IMR-90 (cell line): Measurements from ENCODE around the gene DDX42. TPM values are rescaled to one million over a fixed set of nuclear protein-coding genes. Genes with fewer than 3 reads are reported as not detected.

Experiments
- ATAC-seq: fragments of 200-7000 bp; cut with Tn5 transposase; 2 replicates; pipeline ENCODE4 v1.9.1; 2020; ENCODE audit warnings: low read depth, mild to moderate bottlenecking, moderate library complexity
- BruUV-seq: library from RNA; stranded (reverse); fragments of 400-500 nt; replicated peaks from 2 replicates; lab custom pipeline; 2021; lab: Mats Ljungman, UMichigan
- CTCF ChIA-PET: fragments of 300-600 bp; formaldehyde crosslinking; extraction: SDS; loops from one replicate; lab custom pipeline; 2021; ENCODE audit warnings: antibody characterized with exemption; lab: Yijun Ruan, JAX
- POLR2A ChIA-PET: fragments of 300-600 bp; sonication (Branson Sonifier 250); formaldehyde crosslinking; loops from one replicate; lab custom pipeline; 2022; ENCODE audit warnings: antibody characterized with exemption; ENCODE audit not compliant: unreplicated experiment; lab: Charles Lee
- DNase-seq: peaks from one replicate; pipeline ENCODE4 v3.0.0; 2013
- H2AFZ ChIP-seq: replicated peaks from 2 replicates; pipeline ENCODE3; 2013; ENCODE audit warnings: low read length, mild to moderate bottlenecking; ENCODE audit not compliant: poor library complexity
- H2AK5ac ChIP-seq: 2 replicates; pipeline ENCODE4 v1.6.1; 2013; ENCODE audit warnings: low read depth, low read length, inconsistent platforms
- H2AK9ac ChIP-seq: replicated peaks from 2 replicates; pipeline ENCODE3; 2013; ENCODE audit warnings: mild to moderate bottlenecking, low read depth, low read length, moderate library complexity; ENCODE audit not compliant: poor library complexity
- H2BK120ac ChIP-seq: 2 replicates; pipeline ENCODE4 v1.6.1; 2013; ENCODE audit warnings: low read depth, low read length, inconsistent platforms
- H2BK15ac ChIP-seq: 3 replicates; pipeline ENCODE4 v1.6.1; 2013; ENCODE audit warnings: low read depth, low read length, inconsistent platforms
- H2BK20ac ChIP-seq: 2 replicates; pipeline ENCODE4 v1.6.1; 2013; ENCODE audit warnings: low read depth, mild to moderate bottlenecking, inconsistent platforms, low read length, moderate library complexity
- H2BK5ac ChIP-seq: 2 replicates; pipeline ENCODE4 v1.6.1; 2013; ENCODE audit warnings: mild to moderate bottlenecking, low read depth, low read length, inconsistent platforms; ENCODE audit not compliant: poor library complexity, severe bottlenecking
- H3K14ac ChIP-seq: replicated peaks from 2 replicates; pipeline ENCODE4 v1.6.1; 2013; ENCODE audit warnings: low read depth, low read length, inconsistent platforms
- H3K18ac ChIP-seq: 2 replicates; pipeline ENCODE4 v1.6.1; 2013; ENCODE audit warnings: low read depth, low read length, control low read depth
- H3K23ac ChIP-seq: 2 replicates; pipeline ENCODE4 v1.6.1; 2013; ENCODE audit warnings: low read depth, low read length, inconsistent platforms
- H3K27ac ChIP-seq: 2 replicates; pipeline ENCODE4 v1.5.1; 2013; ENCODE audit warnings: mild to moderate bottlenecking, control low read depth, low read length; ENCODE audit not compliant: insufficient read depth
- H3K27me3 ChIP-seq: 2 replicates; pipeline ENCODE4 v1.6.1; 2013; ENCODE audit warnings: low read length; ENCODE audit not compliant: control insufficient read depth, insufficient read depth
- H3K36me3 ChIP-seq: 2 replicates; pipeline ENCODE4 v1.6.1; 2013; ENCODE audit warnings: low read length, mixed read lengths; ENCODE audit not compliant: control insufficient read depth, insufficient read depth
- H3K4ac ChIP-seq: 2 replicates; pipeline ENCODE4 v1.6.1; 2013; ENCODE audit warnings: low read depth, low read length, inconsistent platforms
- H3K4me1 ChIP-seq: 2 replicates; pipeline ENCODE4 v1.6.1; 2013; ENCODE audit warnings: low read length, mixed read lengths; ENCODE audit not compliant: control insufficient read depth, insufficient read depth
- H3K4me2 ChIP-seq: 2 replicates; pipeline ENCODE4 v1.6.1; 2013; ENCODE audit warnings: low read depth, mild to moderate bottlenecking, control low read depth, low read length, moderate library complexity
- H3K4me3 ChIP-seq: 2 replicates; pipeline ENCODE4 v1.5.1; 2013; ENCODE audit warnings: low read depth, mild to moderate bottlenecking, control low read depth, low read length, moderate library complexity; ENCODE audit not compliant: insufficient read depth
- H3K56ac ChIP-seq: 2 replicates; pipeline ENCODE4 v1.6.1; 2013; ENCODE audit warnings: low read length, inconsistent platforms; ENCODE audit not compliant: insufficient read depth; ENCODE audit errors: extremely low read depth
- H3K79me1 ChIP-seq, 2 experiments: 2 replicates each; pipeline ENCODE4 v1.6.1; 2013; ENCODE audit warnings: low read length in 2 of 2, inconsistent platforms in 1 of 2, low read depth in 1 of 2
- H3K9ac ChIP-seq: 2 replicates; pipeline ENCODE4 v1.6.1; 2013; ENCODE audit warnings: low read depth, low read length, control low read depth
- H3K9me1 ChIP-seq: 2 replicates; pipeline ENCODE4 v1.6.1; 2013; ENCODE audit warnings: low read length, inconsistent platforms; ENCODE audit not compliant: insufficient read depth
- H3K9me3 ChIP-seq: 2 replicates; pipeline ENCODE4 v1.6.1; 2013; ENCODE audit warnings: low read length; ENCODE audit not compliant: control insufficient read depth, insufficient read depth
- H4K20me1 ChIP-seq: 2 replicates; pipeline ENCODE4 v1.6.1; 2013; ENCODE audit warnings: low read length, inconsistent platforms; ENCODE audit not compliant: insufficient read depth
- H4K5ac ChIP-seq: 2 replicates; pipeline ENCODE4 v1.6.1; 2013; ENCODE audit warnings: mild to moderate bottlenecking, low read depth, low read length, control low read depth
- H4K8ac ChIP-seq, 2 experiments: 2 replicates each; pipeline ENCODE4 v1.6.1; 2013; ENCODE audit warnings: low read depth in 2 of 2, low read length in 2 of 2, control low read depth in 1 of 2, inconsistent platforms in 1 of 2
- H4K91ac ChIP-seq: 2 replicates; pipeline ENCODE4 v1.6.1; 2013; ENCODE audit warnings: low read depth, low read length, inconsistent platforms; ENCODE audit not compliant: insufficient read depth
- BHLHE40 ChIP-seq: fragments of 150-350 bp; IDR thresholded peaks from 2 replicates; pipeline ENCODE4 v1.6.1; 2016; ENCODE audit warnings: mild to moderate bottlenecking, low read depth, low read length
- CEBPB ChIP-seq: IDR thresholded peaks from 2 replicates; pipeline ENCODE4 v1.6.1; 2012; ENCODE audit warnings: low read depth, low read length, improper control_type of control experiment
- CHD1 ChIP-seq: IDR thresholded peaks from 2 replicates; pipeline ENCODE4 v1.6.1; 2012; ENCODE audit warnings: low read depth, low read length, improper control_type of control experiment
- FOS ChIP-seq: fragments of 150-350 bp; IDR thresholded peaks from 2 replicates; pipeline ENCODE4 v1.6.1; 2016; ENCODE audit warnings: low read depth, low read length
- MAZ ChIP-seq: IDR thresholded peaks from 2 replicates; pipeline ENCODE4 v1.6.1; 2012; ENCODE audit warnings: low read depth, mild to moderate bottlenecking, low read length, improper control_type of control experiment, moderate library complexity, borderline replicate concordance
- MXI1 ChIP-seq: IDR thresholded peaks from 2 replicates; pipeline ENCODE4 v1.6.1; 2012; ENCODE audit warnings: low read depth, mild to moderate bottlenecking, low read length, moderate library complexity, borderline replicate concordance
- NFE2L2 ChIP-seq: fragments of 150-350 bp; IDR thresholded peaks from 2 replicates; pipeline ENCODE4 v1.6.1; 2016; ENCODE audit warnings: low read depth, mild to moderate bottlenecking, low read length
- POLR2A ChIP-seq: IDR thresholded peaks from 2 replicates; pipeline ENCODE4 v1.6.1; 2012; ENCODE audit warnings: mild to moderate bottlenecking, low read depth, low read length
- RAD21 ChIP-seq: IDR thresholded peaks from 2 replicates; pipeline ENCODE4 v1.6.1; 2012; ENCODE audit warnings: low read length, improper control_type of control experiment
- WGBS, 2 experiments: methylation state at CpG; one replicate each; pipeline versions ENCODE4 v1.1.5 to v1.1.7; 2013; ENCODE audit warnings: missing lambda C conversion rate in 2 of 2; ENCODE audit not compliant: insufficient read length in 1 of 2; ENCODE audit errors: extremely low coverage in 2 of 2; 5-methylcytosine and 5-hydroxymethylcytosine counted together
- dilution Hi-C: fragments of 300-500 bp; cut with HindIII; formaldehyde crosslinking; loops from one replicate; pipeline ENCODE4 v1.14.3; 2018; ENCODE audit warnings: low sequenced_read_pairs; ENCODE audit not compliant: unreplicated experiment
- in situ Hi-C: fragments of 300-500 bp; cut with MboI; formaldehyde crosslinking; loops from 3 replicates; pipeline ENCODE4 v1.14.3; 2019; ENCODE audit warnings: low sequenced_read_pairs, inconsistent platforms, mixed read lengths
- intact Hi-C: fragments of 100-400 bp; cut with micrococcal nuclease; formaldehyde crosslinking; loops from 2 replicates; pipeline ENCODE4 v1.10.0; 2022
- polyA plus RNA-seq, 3 experiments: library from polyadenylated mRNA; depleted of rRNA; stranded (reverse); fragments of >200 nt; gene quantifications; 2 replicates each; pipeline ENCODE4 v1.2.3, GENCODE V29; 2012; ENCODE audit warnings: low replicate concordance in 1 of 3
- total RNA-seq: library from RNA; depleted of rRNA; stranded (reverse); fragments of >200 nt; gene quantifications from 2 replicates; pipeline ENCODE4 v1.2.3, GENCODE V29; 2012
- TF ChIP-seq, protein P1 (sequence below): conservative IDR thresholded peaks from 2 replicates; pipeline ENCODE4 v1.5.1; 2012; ENCODE audit warnings: mild to moderate bottlenecking, low read depth, low read length, improper control_type of control experiment
- TF ChIP-seq, protein P2 (sequence below): fragments of 150-350 bp; IDR thresholded peaks from 2 replicates; pipeline ENCODE4 v1.6.1; 2016; ENCODE audit warnings: low read depth, mild to moderate bottlenecking, low read length, moderate library complexity, borderline replicate concordance

DDX42 gene
- total and polyA plus RNA-seq, 2 of the 4 experiments (the other 2 are of a cell fraction), result 75.8 to 91.5 TPM

DNA sequence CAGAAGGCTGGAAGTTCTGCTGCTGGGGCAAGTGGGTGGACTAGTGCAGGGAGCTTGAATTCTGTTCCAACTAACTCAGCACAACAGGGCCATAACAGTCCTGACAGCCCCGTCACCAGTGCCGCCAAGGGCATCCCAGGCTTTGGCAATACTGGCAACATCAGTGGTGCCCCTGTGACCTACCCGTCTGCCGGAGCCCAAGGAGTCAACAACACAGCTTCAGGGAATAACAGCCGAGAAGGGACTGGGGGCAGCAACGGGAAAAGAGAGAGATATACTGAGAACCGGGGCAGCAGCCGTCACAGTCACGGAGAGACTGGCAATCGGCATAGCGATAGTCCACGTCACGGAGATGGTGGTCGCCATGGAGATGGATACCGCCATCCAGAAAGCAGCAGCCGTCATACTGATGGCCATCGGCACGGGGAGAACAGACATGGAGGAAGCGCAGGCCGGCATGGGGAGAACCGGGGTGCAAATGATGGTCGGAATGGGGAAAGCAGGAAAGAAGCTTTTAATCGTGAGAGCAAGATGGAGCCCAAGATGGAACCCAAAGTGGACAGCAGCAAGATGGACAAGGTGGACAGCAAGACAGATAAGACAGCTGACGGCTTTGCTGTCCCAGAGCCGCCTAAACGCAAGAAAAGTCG, 43.9 kb downstream of the DDX42 start (continued):
- TF ChIP-seq, protein P1, sequence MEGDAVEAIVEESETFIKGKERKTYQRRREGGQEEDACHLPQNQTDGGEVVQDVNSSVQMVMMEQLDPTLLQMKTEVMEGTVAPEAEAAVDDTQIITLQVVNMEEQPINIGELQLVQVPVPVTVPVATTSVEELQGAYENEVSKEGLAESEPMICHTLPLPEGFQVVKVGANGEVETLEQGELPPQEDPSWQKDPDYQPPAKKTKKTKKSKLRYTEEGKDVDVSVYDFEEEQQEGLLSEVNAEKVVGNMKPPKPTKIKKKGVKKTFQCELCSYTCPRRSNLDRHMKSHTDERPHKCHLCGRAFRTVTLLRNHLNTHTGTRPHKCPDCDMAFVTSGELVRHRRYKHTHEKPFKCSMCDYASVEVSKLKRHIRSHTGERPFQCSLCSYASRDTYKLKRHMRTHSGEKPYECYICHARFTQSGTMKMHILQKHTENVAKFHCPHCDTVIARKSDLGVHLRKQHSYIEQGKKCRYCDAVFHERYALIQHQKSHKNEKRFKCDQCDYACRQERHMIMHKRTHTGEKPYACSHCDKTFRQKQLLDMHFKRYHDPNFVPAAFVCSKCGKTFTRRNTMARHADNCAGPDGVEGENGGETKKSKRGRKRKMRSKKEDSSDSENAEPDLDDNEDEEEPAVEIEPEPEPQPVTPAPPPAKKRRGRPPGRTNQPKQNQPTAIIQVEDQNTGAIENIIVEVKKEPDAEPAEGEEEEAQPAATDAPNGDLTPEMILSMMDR, result no peak

DNA sequence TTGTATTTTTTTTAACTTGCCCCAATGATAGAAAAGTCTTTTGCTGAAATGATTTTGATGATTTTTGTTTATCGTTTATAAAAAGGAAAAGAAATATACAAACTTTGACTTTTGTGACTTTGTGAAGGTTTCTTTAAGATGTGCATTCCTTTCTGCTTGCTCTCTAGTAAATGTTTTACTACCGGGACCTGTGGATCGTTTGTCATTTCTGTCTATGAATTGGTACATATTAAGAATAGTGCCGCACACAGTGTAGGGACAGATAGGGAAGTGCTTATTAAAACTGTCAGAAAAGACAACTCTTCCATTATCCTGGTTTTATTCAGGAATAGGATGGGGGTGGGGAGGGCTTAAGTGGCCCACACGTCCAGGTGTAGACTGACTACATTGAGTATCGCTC, 45.2 kb downstream of the DDX42 start:
- no peak overlapping the region for H3K4me2 ChIP-seq
- DNase-seq, result no peak
- peaks cover 20% of the 10 kb centered on the region for H3K4me1 ChIP-seq
- in situ Hi-C loops (no loop called here), dilution Hi-C loops (no loop called here), intact Hi-C loops (loop anchor here (2.0 kb wide), 1 partner anchor 14 kb away; no protein-coding TSS in a partner anchor)
- H3K9me3 ChIP-seq, result no peaks in the 10 kb centered on the region
- no peak overlapping the region for H2BK5ac ChIP-seq
- ChIA-PET CTCF (no interaction called here), POLR2A (no interaction called here)
- no peaks in the 10 kb centered on the region for H3K27me3 ChIP-seq
- H3K9ac ChIP-seq, result no peak overlapping the region
- H3K23ac ChIP-seq, result no peak overlapping the region
- no TSS peak for BruUV-seq
- no peak overlapping the region for H2BK120ac ChIP-seq
- no peak for ATAC-seq
- TF ChIP-seq CEBPB (no peak), MXI1 (no peak), RAD21 (no peak), NFE2L2 (no peak), FOS (no peak), CHD1 (no peak), BHLHE40 (no peak), MAZ (no peak), POLR2A (no peak)
- TF ChIP-seq, protein P2, sequence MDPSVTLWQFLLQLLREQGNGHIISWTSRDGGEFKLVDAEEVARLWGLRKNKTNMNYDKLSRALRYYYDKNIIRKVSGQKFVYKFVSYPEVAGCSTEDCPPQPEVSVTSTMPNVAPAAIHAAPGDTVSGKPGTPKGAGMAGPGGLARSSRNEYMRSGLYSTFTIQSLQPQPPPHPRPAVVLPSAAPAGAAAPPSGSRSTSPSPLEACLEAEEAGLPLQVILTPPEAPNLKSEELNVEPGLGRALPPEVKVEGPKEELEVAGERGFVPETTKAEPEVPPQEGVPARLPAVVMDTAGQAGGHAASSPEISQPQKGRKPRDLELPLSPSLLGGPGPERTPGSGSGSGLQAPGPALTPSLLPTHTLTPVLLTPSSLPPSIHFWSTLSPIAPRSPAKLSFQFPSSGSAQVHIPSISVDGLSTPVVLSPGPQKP, result no peak
- H3K14ac ChIP-seq, result no peak overlapping the region
- H4K8ac ChIP-seq, result no peak overlapping the region; a peak in 1 of 4 replicates
- no peak overlapping the region for H4K91ac ChIP-seq
- H3K56ac ChIP-seq, result no peak overlapping the region
- H3K27ac ChIP-seq, result no peak overlapping the region
- no peak overlapping the region for H2AK5ac ChIP-seq
- no peak overlapping the region for H3K18ac ChIP-seq
- peaks cover 84% of the 10 kb centered on the region for H3K36me3 ChIP-seq
- no peak overlapping the region for H3K4me3 ChIP-seq
- H2BK20ac ChIP-seq, result no peak overlapping the region
- no peak overlapping the region for H4K5ac ChIP-seq
- H2AFZ ChIP-seq, result no peak overlapping the region
- WGBS, 2 experiments, result 100% methylated on average over 1 of the region's 6 CpGs; no CpG with 5 or more reads in 1 of the 2 experiments
- H2BK15ac ChIP-seq, result no peak overlapping the region
- no peak overlapping the region for H3K4ac ChIP-seq
- H3K79me1 ChIP-seq, result peaks cover 41 to 77% of the 10 kb centered on the region in 2 experiments
- H3K9me1 ChIP-seq, result peaks cover 15% of the 10 kb centered on the region
- H2AK9ac ChIP-seq, result no peak overlapping the region
- H4K20me1 ChIP-seq, result peaks cover 26% of the 10 kb centered on the region
